K562 (cell line): ENCODE data around the gene TAF8. TPM values are rescaled to one million over a fixed set of nuclear protein-coding genes. Genes with fewer than 3 reads are reported as not detected.

Source experiments
- BRD4 ChIP-seq: fragments of 200-600 bp; sonication (generic); IDR thresholded peaks from 2 replicates; pipeline ENCODE4 v1.6.1; 2017; ENCODE audit warnings: inconsistent platforms
- CHD4 ChIP-seq: fragments of 200-600 bp; sonication (generic); IDR thresholded peaks from 3 replicates; pipeline ENCODE4 v1.6.1; 2012; ENCODE audit warnings: low read depth, mild to moderate bottlenecking, mixed read lengths, low read length, inconsistent platforms; ENCODE audit not compliant: insufficient read depth, insufficient replicate concordance, poor library complexity, severe bottlenecking
- CLOCK ChIP-seq: fragments of 250-450 bp; sonication (Bioruptor Pico); IDR thresholded peaks from 2 replicates; pipeline ENCODE4 v1.4.0; 2020; ENCODE audit warnings: mild to moderate bottlenecking, moderate library complexity, borderline replicate concordance
- CTCFL ChIP-seq: IDR thresholded peaks from 2 replicates; pipeline ENCODE4 v1.6.1; 2011; ENCODE audit warnings: borderline replicate concordance, low read depth, mild to moderate bottlenecking, moderate library complexity, low read length; ENCODE audit not compliant: insufficient read depth, poor library complexity, severe bottlenecking
- HNRNPLL ChIP-seq: fragments of 200-400 bp; formaldehyde crosslinking; IDR thresholded peaks from 2 replicates; pipeline ENCODE4 v1.6.1; 2017; ENCODE audit warnings: low read length, low read depth, mild to moderate bottlenecking; ENCODE audit not compliant: poor library complexity, severe bottlenecking
- IRF9 ChIP-seq: fragments of 450-650 bp; IDR thresholded peaks from 2 replicates; pipeline ENCODE4 v1.6.1; 2016; ENCODE audit warnings: missing biosample characterization, missing genetic modification characterization
- PHF21A ChIP-seq: fragments of 450-650 bp; IDR thresholded peaks from 2 replicates; pipeline ENCODE4 v1.6.1; 2017; ENCODE audit warnings: low read depth, borderline replicate concordance
- RUNX1 ChIP-seq: sonication (generic); IDR thresholded peaks from 2 replicates; pipeline ENCODE4 v1.6.1; 2016; ENCODE audit warnings: antibody characterized with exemption, low read depth
- TOE1 ChIP-seq, 2 experiments: fragments of 450-650 bp in 1 of 2; sonication (generic) in 1 of 2; formaldehyde crosslinking in 1 of 2; IDR thresholded peaks; 2 replicates each; pipeline versions ENCODE4 v1.7.1 to v1.8.0; 2016 to 2022; ENCODE audit warnings: borderline replicate concordance in 2 of 2, mild to moderate bottlenecking in 2 of 2, antibody characterized with exemption in 1 of 2, inconsistent platforms in 1 of 2, low read depth in 1 of 2, missing genetic modification reagents in 1 of 2, moderate library complexity in 1 of 2
- ZNF639 ChIP-seq, 2 experiments: fragments of 200-800 bp in 1 of 2; sonication (Bioruptor generic) in 1 of 2; sonication (generic) in 1 of 2; formaldehyde crosslinking in 1 of 2; IDR thresholded peaks in 1 of 2; conservative IDR thresholded peaks in 1 of 2; 2 replicates each; pipeline versions ENCODE4 v1.5.0 to v1.6.1; 2016 to 2020; ENCODE audit warnings: missing compliant biosample characterization in 1 of 2, missing genetic modification characterization in 1 of 2, missing genetic modification reagents in 1 of 2
- polyA plus RNA-seq, 8 experiments: library from polyadenylated mRNA; depleted of rRNA in 4 of 8; stranded (reverse) in 5 of 8; unstranded in 3 of 8; fragments of >200 nt; fragmentation: Nextera tagmentation in 2 of 8; fragmentation: Illumina TruSeq in 1 of 8; extraction: Ambion mirVana in 2 of 8; extraction: Trizol in 1 of 8; gene quantifications; 2 replicates each; pipeline versions ENCODE4 v1.2.1 to v1.2.3, GENCODE V29; 2011 to 2014; ENCODE audit warnings: inconsistent platforms in 1 of 8, missing spikeins in 1 of 8
- total RNA-seq, 7 experiments: library from RNA; depleted of rRNA in 6 of 7; stranded (reverse); fragments of >200 nt in 6 of 7; fragmentation: Illumina TruSeq in 2 of 7; extraction: Trizol in 2 of 7; gene quantifications; 2 replicates each; pipeline versions ENCODE4 v1.2.1 to v1.2.3, GENCODE V29; 2011 to 2021; ENCODE audit warnings: low replicate concordance in 1 of 7
- TF ChIP-seq, protein P1 (sequence below): fragments of 200-800 bp; sonication (Bioruptor generic); IDR thresholded peaks from 2 replicates; pipeline ENCODE4 v1.6.1; 2017; ENCODE audit warnings: missing genetic modification characterization, missing compliant biosample characterization
- TF ChIP-seq, protein P2 (sequence below): fragments of 450-650 bp; formaldehyde crosslinking; IDR thresholded peaks from 2 replicates; pipeline ENCODE4 v1.4.0; 2020; ENCODE audit warnings: mild to moderate bottlenecking, mixed read lengths

Gene TAF8
- total and polyA plus RNA-seq, 9 of the 15 experiments (the other 6 are each of a cell fraction or from before 2014, with no cell fraction given), result 29.4 to 84.0 (median 52.6) TPM

- TF ChIP-seq ZNF639 (CRISPR knock-in tag; conservative IDR thresholded peaks at IDR 0.05 in 1 of 2, IDR thresholded peaks at IDR 0.05 in 1 of 2) (peak in 1 of 2 experiments; percentile 83; a peak in 2 of 4 replicates), BRD4 (peak; percentile 73; the same call in 1 of the 2 replicates), HNRNPLL (no peak), CHD4 (no peak), RUNX1 (no peak), CLOCK (CRISPR knock-in tag) (no peak), IRF9 (tag) (0 out of 2 replicates have a peak, but pooled peaks have one; percentile 33), CTCFL (no peak), PHF21A (no peak), TOE1 (IDR thresholded peaks at IDR 0.05; ENCODE audit: borderline replicate concordance) (peak; percentile 41; the same call in 1 of the 2 replicates), TOE1 (CRISPR knock-in tag; IDR thresholded peaks at IDR 0.05; ENCODE audit: borderline replicate concordance, low read depth) (no peak)
- TF ChIP-seq, protein P1, sequence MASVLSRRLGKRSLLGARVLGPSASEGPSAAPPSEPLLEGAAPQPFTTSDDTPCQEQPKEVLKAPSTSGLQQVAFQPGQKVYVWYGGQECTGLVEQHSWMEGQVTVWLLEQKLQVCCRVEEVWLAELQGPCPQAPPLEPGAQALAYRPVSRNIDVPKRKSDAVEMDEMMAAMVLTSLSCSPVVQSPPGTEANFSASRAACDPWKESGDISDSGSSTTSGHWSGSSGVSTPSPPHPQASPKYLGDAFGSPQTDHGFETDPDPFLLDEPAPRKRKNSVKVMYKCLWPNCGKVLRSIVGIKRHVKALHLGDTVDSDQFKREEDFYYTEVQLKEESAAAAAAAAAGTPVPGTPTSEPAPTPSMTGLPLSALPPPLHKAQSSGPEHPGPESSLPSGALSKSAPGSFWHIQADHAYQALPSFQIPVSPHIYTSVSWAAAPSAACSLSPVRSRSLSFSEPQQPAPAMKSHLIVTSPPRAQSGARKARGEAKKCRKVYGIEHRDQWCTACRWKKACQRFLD, result peak; percentile 74; the same call in 1 of the 2 replicates
- TF ChIP-seq, protein P2, sequence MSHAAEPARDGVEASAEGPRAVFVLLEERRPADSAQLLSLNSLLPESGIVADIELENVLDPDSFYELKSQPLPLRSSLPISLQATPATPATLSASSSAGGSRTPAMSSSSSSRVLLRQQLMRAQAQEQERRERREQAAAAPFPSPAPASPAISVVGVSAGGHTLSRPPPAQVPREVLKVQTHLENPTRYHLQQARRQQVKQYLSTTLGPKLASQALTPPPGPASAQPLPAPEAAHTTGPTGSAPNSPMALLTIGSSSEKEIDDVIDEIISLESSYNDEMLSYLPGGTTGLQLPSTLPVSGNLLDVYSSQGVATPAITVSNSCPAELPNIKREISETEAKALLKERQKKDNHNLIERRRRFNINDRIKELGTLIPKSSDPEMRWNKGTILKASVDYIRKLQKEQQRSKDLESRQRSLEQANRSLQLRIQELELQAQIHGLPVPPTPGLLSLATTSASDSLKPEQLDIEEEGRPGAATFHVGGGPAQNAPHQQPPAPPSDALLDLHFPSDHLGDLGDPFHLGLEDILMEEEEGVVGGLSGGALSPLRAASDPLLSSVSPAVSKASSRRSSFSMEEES, result no peak; the same call in 1 of the 2 replicates
Measured at GRCh38 chr6:42030585-42031506, 19.5 kb upstream of the TAF8 start (continued).
